Measurements from ENCODE around the gene FLAD1. TPM values are rescaled to one million over a fixed set of nuclear protein-coding genes. Genes with fewer than 3 reads are reported as not detected.

Gene FLAD1
- total RNA-seq, 1 donor from 2014 or later: 37.9 TPM

- DNase-seq (ENCODE audit: low spot score): no peak
Measured at GRCh38 chr1:154951901-154952657, 31.1 kb upstream of the FLAD1 start.

GRCh38 chr1:154952664-154953063 is 30.5 kb upstream of the FLAD1 start:
- DNase-seq (ENCODE audit: low spot score): no peak

DNA sequence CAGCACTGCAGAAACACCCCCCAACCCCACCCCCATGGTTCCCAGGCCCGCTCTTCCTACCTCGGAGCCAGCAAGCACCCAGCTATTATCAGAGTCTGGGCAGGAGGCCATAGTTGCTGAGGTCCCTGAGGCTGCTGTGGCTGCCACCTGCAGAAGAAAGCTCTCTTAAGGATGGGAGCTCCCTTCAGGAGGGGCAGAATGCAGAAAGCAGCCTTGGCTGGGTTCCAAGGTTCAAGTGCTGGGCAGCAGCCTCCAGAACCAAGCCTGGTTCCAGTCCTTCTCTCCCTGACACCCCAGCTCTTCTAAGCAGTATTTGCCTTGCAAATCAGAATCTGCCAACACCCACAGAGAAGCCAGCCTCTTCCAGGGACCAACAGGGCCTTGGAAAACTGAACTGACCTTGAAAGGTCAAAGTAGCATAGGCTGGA is 29.5 kb upstream of the FLAD1 start:
- DNase-seq (ENCODE audit: low spot score): no peak

DNA sequence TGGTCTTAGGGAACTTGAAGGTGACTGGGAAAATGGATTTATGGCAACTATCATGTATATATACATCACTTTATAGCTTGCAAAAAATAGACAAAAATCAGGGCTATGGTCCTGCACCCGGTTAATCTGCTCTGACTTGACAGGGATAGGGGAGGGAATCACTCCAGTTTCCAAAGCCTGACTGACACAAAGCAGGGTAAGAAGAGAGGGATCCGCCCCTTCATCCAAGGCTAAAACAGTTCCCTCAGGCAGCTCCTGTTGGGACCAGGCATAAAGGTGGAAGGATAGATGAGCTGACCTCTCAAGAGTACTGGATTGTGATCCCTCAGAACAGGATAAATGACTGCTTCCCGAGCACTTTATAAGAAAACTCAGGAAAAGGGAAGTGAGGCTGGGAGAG is 28.6 kb upstream of the FLAD1 start:
- no peak for DNase-seq (ENCODE audit: low spot score)

GRCh38 chr1:154955039-154955717 is 28.0 kb upstream of the FLAD1 start:
- DNase-seq (ENCODE audit: low spot score): peak; percentile 77

- DNase-seq (ENCODE audit: low spot score): peak; percentile 91
Measured at GRCh38 chr1:154955718-154956543, 27.2 kb upstream of the FLAD1 start, which contains the start of gene PBXIP1. TSS of gene PBXIP1 (minus strand) at chr1:154956099. CDS start at chr1:154953721, 2,378 bp downstream.

DNA sequence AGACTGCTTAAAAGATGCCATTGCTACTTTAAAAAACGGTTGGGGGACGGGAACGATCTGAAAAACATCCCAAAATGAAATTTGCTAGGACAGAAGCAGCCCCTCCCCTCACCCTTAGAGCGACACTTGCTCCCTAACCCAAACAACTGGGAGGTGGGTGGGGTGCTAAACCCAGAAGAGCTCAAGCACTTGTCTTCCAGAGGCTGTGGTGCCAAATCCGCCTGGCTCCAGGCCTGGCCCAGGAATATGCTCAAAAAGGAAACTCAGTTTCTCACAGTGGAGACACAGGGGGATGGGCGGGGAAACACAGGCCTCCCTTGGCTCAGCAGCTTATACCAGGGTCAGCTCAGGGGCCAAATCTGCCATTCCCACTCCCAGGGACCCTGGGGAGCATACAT is 26.6 kb upstream of the FLAD1 start:
- no peak for DNase-seq (ENCODE audit: low spot score)

DNA sequence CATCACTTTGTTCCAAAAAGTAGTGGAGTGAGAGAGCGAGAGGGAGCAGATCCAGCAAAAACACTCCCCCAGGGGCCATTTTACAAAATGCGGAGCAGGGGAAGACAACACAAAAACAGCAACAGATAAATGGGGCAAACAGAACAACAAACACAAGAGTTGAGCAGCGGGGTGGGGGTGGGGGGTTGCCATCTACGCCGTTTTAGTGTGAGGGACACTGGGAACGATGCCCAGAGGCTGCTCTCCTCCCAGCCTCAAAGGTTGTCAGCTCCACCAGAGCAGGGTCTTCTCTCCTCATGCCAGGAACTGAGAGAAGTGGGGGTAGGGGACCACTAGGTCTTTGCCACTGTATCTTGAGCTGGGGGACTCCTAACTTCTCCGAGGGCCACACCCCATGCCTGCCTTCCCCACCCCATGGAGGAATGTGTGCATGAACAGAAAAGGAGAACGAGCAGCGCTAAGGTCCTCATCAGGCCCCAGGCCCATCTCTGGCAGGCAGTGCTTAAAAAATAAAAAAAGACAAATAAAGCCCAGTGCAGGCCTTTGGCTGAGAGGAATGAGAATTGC is 26.0 kb upstream of the FLAD1 start:
- DNase-seq (ENCODE audit: low spot score): no peak

- no peak for DNase-seq (ENCODE audit: low spot score)
Measured at GRCh38 chr1:154958036-154958435, 25.1 kb upstream of the FLAD1 start.

- no peak for DNase-seq (ENCODE audit: low spot score)
Measured at GRCh38 chr1:154958681-154959425, 24.3 kb upstream of the FLAD1 start.

GRCh38 chr1:154959426-154959780 is 23.7 kb upstream of the FLAD1 start:
- no peak for DNase-seq (ENCODE audit: low spot score)

DNA sequence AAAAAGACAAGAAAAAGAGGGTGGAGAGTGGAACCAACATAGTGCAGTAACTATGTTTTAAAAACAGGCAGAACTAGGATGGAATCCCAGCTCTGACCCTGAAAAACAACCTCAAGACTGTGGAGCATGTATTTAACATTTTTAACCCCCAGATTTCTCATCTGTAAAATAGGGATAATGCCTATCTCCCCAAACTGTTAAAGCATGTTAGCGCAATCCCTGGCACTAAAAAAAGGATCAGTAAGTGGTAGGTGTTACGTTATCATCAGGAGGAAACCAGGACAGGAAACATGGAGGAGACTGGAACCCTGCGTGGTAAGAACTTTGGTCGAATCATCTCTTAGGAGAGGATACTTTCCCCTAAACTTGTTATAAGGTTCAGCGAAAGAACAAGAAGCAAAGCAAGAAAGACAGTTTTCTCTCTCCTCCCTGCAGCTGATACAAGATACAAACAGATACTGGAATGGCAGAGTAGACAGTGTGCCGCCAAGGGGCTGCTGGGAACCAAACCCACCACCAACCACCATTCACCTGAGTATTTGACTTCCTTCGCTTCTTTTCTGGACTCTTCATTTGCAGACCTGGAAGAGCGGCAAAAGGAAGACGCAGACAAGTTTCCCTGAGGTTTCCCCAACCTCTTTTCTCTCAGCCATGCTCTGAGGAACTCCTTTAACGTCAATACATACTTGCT is 22.6 kb upstream of the FLAD1 start:
- DNase-seq (ENCODE audit: low spot score): no peak

DNA sequence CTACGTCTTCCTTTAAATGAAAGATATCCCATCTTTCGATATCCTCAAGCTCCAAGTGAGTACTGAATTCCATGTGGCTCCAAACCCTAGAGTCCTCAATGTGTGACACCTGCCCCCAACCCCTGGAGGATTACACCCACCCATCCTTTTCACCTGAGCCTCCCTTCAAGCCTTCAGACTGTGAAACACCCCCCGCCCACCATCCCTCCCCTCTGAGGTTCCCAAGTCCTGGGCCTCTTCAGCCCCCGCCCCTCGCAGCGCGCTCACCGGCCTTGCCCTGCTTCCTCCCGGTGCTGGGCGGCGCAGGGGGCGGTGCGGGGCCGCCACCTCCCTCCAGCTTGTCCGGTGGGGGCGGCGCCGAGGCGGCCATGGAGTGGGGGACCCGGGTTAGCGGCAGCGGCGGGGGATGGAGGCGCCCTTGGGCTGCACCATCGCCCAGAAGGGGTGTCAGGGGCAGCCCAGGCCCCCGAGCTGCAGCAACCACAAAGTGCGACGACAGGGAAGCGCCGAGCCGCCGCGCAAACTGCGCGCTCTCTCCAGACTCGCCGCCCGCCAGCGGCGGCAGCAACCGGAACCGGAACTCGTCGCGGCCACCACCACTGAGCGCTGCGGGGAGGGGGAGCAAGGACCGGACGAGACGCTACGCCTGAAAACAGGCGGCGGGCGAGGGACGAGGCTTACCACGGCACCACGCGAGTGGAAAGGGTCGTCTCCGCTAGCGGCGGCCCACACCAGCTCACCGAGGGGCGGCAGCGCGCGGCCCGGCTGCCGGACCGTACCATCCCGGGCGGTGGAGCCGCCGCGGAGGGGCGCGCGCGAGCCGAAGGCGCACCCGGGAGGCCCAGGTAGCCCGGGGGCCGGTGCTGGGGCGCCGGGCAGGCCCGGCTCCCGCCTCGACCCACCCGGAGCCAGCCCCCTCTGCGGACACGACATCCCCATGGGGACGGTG is 21.7 kb upstream of the FLAD1 start, which contains the start of gene PYGO2:
Gene PYGO2 (minus strand): TSS at position 576 of the 949 bp plus-strand sequence. CDS start 206 bp downstream, at position 370.
- DNase-seq (ENCODE audit: low spot score): peak; percentile 63

- no peak for DNase-seq (ENCODE audit: low spot score)
Measured at GRCh38 chr1:154962156-154962749, 20.9 kb upstream of the FLAD1 start.

DNA sequence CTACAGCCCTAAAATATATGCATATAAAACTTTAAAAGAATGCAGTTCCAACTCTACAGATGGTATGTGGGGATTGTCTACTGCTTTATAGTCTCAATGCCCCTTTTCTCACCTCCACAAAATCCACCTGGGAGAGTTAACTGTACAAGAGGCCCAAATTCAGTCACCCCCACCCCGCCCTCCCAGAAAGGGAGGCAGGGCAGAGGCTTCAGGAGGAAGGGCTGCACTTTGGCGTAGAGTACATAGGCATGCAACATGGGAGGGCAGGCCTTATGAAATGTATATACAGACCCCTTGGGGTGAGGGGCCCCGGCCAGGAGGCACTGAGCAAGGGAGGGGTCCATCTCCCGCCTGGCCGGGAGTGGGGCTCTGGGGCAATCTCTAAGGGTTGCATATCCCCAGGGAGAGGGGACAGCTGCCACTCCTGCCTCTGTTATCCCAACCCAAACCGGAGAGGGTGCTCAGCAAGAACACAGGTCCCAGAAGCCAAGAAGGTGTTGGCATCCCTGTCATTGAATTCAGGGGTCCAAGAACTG is 20.3 kb upstream of the FLAD1 start:
- DNase-seq (ENCODE audit: low spot score): no peak

DNA sequence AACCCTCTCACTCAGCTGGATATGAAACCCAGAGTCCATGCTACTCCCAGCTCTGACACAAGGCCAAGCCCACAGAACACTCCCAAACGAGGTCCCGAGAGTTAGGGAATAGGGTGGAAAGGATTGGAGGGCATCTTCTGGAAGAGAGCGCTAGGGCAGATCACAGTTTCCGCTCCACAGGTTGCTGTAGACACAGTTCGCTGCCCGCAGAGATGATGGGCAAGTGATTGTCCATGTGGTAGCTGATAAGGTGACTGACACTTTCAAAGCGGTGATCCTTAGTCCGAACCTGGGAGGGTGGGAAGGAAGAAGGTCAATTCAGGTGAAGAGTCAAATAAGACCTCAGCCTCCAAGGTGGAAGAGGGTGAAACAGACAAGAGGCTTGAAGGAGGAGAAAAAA is 19.5 kb upstream of the FLAD1 start:
- DNase-seq (ENCODE audit: low spot score): no peak

GRCh38 chr1:154964359-154964758 is 18.8 kb upstream of the FLAD1 start:
- DNase-seq (ENCODE audit: low spot score): no peak

DNA sequence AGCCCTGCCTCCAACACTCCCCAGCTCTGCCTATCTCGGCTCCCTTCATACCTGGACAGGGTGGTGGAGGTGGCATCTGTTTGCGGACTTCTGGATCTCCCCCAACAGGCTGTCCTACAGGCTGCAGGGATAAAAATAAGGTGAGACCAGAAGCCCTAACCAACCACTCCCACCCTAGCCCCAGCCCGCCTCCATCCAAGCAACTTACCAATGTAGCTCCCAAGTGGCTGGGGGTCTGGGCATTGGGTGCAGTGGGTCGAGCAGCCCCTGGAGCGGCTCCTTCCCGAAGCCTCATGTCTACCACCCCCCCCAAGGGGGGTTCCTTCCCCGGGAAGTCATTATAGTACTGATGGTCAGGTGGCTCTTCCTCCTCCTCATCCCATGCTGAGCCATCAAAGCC is 17.0 kb upstream of the FLAD1 start:
- no peak for DNase-seq (ENCODE audit: low spot score)
